GM23338 (cell line): ENCODE results near the gene GTF3C5.

Source experiments
- CREB1 ChIP-seq: fragments of 250-450 bp; sonication (Bioruptor Pico); IDR thresholded peaks from 2 replicates; pipeline ENCODE4 v1.5.0; 2020; ENCODE audit warnings: low read depth, mild to moderate bottlenecking, moderate library complexity
- CTCF ChIP-seq, 2 experiments: fragments of 200-600 bp in 1 of 2; sonication (generic) in 1 of 2; conservative IDR thresholded peaks; 2 replicates each; pipeline versions ENCODE4 v1.5.1 to v1.6.1; 2016 to 2017; ENCODE audit warnings: antibody characterized with exemption in 2 of 2, low read depth in 2 of 2, mild to moderate bottlenecking in 2 of 2, moderate library complexity in 1 of 2
- EZH2 ChIP-seq: fragments of 200-600 bp; sonication (generic); IDR thresholded peaks from one replicate; pipeline ENCODE4 v1.8.0; 2017; ENCODE audit warnings: antibody characterized with exemption, mild to moderate bottlenecking, low read depth; ENCODE audit not compliant: unreplicated experiment
- EZH2phosphoT487 ChIP-seq: fragments of 200-600 bp; sonication (generic); IDR thresholded peaks from one replicate; pipeline ENCODE4 v1.8.1; 2018; ENCODE audit warnings: antibody characterized with exemption; ENCODE audit not compliant: unreplicated experiment
- JUNB ChIP-seq: IDR thresholded peaks from one replicate; pipeline ENCODE4 v1.6.1; 2016; ENCODE audit warnings: antibody characterized with exemption; ENCODE audit not compliant: unreplicated experiment
- NANOG ChIP-seq: IDR thresholded peaks from 2 replicates; pipeline ENCODE4 v1.6.1; 2016; ENCODE audit warnings: antibody characterized with exemption, borderline replicate concordance
- POLR2AphosphoS5 ChIP-seq: IDR thresholded peaks from 2 replicates; pipeline ENCODE4 v1.6.1; 2016; ENCODE audit warnings: antibody characterized with exemption, low read depth
- REST ChIP-seq: IDR thresholded peaks from one replicate; pipeline ENCODE4 v1.6.1; 2018; ENCODE audit warnings: antibody characterized with exemption; ENCODE audit not compliant: unreplicated experiment
- STAT1 ChIP-seq: IDR thresholded peaks from one replicate; pipeline ENCODE4 v1.6.1; 2016; ENCODE audit warnings: antibody characterized with exemption; ENCODE audit not compliant: unreplicated experiment

- TF ChIP-seq CTCF (conservative IDR thresholded peaks at IDR 0.05; ENCODE audit: low read depth in 2 of 2) (no peak; a peak in 2 of 4 replicates), EZH2 (no peak), EZH2phosphoT487 (no peak), POLR2AphosphoS5 (no peak), CREB1 (CRISPR knock-in tag) (no peak), JUNB (no peak), REST (no peak), NANOG (no peak), STAT1 (no peak)
Observed at GRCh38 chr9:133094842-133095393, 64.1 kb downstream of the GTF3C5 start.
